Thyroid gland (tissue), 4 donors: ENCODE measurements around the gene RPGR.

Experiments used
- CTCF ChIP-seq, 6 experiments: fragments of 200-600 bp in 3 of 6; fragments of 450-650 bp in 3 of 6; sonication (generic) in 3 of 6; IDR thresholded peaks; one replicate each; pipeline ENCODE4 v1.5.1; 2016 to 2019; ENCODE audit warnings: antibody characterized with exemption in 6 of 6, mild to moderate bottlenecking in 2 of 6, inconsistent platforms in 1 of 6, moderate library complexity in 1 of 6
- POLR2A ChIP-seq, 2 donors: fragments of 450-650 bp; IDR thresholded peaks; one replicate each; pipeline ENCODE4 v1.6.1; 2017; ENCODE audit warnings: antibody characterized with exemption in 2 of 2, mild to moderate bottlenecking in 2 of 2, moderate library complexity in 1 of 2

- no peak for TF ChIP-seq CTCF (IDR thresholded peaks at IDR 0.05)
- no peak for TF ChIP-seq POLR2A (IDR thresholded peaks at IDR 0.05)
These were observed 105.8 kb downstream of the RPGR start for GRCh38 chrX:38221391-38221929.
